Activated CD4-positive, alpha-beta T cell treated with anti-CD3 and anti-CD28 coated beads, Interleukin-10, Interleukin-2, amounts not matched to agents 100 ng/mL and 50 ng/mL, durations not matched to agents 16 hours and 8 hours (primary cell): Measurements from ENCODE around the gene HMOX2.

Experiments used
- DNase-seq: peaks from one replicate; pipeline ENCODE4 v3.0.0-alpha.2; 2020

Gene HMOX2

DNA sequence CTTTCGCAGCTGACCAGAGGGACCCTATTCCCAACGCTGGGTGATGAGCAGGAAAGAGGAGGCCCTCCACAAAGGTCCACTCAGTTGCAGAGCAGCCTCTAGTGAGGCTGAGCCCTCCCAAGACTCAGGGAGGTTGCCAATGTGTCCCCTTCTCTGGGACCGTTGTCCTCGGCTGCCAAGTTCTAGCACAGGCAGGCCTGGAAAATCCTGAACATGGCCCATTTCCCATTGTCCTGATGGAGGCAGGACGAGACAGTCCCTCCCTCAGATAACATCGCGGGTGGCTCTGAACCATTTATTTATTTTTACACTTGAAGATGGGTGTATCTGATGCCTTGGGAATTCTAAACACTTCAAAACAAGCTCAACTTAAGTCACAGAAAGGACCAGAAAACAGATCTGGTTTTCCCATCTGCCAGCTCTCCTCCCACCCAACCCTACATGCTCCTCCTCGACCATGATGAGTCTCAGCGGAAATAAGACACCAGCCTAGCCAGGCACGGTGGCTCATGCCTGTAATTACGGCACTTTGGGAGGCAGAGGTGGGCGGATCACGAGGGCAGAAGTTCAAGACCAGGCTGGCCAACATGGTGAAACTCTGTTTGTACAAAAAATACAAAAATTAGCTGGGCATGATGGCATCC lies 49.6 kb downstream of the HMOX2 start:
- no peak for DNase-seq

DNA sequence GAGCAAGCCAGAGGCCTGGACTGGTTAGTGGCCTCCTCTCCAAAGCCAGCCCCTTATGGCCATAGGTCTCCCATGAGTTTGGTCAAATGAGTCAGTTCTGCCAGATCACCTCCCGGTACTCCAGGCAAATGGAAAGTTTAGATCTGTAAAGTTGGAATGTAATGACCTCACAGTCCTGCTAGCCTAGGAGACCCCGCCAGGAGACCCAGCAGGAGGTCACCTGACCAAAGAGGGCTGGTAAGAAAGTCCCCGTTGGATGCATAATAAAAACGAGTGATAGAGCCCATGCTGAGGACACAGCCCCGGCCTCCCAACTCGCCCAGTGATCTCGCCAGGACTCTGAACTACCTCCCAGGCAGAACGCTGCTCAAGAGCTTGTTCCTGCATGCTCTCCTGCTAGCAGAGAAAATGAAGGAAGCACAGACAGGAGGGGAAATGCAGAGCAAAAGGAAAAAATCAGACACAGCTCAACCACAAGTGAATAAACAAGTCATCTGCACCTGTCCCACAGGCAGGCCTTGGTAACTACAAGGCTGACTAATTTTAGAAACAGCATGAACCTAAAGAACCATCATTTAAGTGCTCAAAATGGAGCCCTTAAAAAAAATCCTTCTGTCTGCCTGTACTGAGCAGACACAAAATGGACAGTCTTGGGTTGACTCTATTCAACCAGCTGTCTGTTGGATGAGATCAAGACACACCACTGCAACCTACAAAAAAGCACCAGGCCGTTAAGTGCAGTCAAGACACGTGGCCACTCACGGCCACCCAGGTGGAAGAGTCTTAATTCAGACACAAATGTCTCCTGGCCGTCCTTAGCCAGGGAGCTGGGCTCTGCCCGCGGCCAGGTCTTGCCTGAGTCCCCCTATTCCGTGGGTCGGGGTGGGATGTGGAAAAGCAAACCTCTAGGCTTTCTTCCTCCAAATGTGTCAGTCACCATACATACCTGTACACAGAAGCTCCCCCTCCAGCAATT lies 53.2 kb downstream of the HMOX2 start:
- DNase-seq = peak; percentile 66

DNA sequence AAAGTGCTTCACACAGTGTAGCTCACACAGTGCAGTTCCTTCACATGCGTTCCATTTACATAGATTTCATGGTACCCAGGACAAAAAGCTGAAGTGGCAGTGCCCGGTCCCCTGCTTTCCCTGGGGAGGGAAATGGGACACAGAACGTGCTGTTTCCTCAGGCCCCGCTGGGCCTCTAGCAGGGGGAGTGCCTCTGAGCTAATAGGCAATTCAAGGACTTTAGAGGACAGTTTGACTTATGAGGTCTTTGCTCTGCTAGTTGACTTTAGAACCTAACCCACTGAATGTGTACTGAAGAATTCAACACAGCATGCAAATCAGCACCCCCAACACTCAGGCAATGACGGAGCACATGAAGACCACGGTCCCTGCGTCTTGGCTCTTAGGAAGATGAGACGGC lies 55.6 kb downstream of the HMOX2 start:
- no peak for DNase-seq

DNA sequence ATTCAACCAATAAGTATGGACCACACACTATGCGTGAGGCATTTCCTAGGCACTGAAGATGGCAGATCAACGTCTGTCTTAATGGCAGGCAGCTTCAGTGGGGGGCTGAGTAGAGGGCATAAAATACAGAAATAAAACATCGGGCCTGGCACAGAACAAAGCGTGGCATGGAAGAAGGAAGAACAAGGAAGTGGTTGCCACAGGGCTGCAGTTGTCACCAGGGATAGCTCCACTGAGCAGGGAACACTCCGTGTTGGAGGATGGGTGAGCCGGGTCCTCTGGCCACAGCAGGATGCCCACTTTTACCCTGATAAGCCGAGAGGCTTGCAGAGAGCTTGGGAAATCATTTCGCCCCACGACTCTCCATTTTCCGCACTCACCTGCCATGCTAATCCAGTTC lies 56.0 kb downstream of the HMOX2 start:
- no peak for DNase-seq

DNA sequence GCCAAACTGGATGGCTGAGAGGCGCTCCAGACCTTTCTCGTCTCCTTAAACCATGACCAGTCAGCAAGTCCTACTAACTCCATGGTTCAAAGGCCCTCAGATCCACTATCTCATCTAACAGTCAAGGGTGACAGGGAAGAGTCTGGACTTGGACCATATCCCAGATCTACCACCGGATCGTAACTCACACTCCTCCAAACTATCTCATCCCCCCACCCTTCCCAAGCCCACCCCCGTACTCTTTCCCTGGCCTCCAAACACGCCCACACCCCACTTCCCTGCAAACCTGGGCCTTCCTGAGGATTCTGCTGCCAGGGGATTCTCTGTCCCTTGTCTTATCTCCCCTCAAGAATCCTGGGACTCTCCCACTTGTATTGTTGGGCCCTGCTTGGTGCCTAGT lies 57.3 kb downstream of the HMOX2 start:
- DNase-seq = no peak

DNA sequence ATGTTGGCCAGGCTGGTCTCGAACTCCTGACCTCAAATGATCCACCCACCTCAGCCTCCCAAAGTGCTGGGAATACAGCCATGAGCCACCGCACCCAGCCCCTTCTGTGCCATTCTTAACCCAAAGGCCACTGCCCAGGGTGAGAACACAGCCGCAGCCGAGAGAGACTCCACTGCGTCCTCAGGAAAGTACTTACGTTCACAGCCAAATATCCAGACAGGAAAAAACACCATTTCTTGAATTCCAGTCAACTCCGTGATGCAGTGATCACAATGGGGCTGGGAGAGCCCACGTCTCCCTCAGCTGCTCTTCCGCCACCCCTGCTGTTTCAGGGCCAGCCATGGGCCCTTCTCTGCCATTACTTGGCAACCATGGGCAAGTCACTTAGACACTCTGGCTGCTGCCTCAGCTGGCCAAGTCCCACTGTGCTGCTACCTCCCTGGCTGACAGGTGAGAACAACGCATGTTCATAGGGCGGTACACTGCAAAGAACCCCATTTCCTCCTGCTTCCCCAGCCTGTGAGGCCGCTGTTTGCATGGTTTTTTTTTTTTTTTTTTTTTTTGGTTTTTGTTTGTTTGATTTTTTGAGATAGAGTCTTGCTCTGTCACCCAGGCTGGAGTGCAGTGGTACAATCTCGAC lies 58.1 kb downstream of the HMOX2 start:
- DNase-seq = no peak

DNA sequence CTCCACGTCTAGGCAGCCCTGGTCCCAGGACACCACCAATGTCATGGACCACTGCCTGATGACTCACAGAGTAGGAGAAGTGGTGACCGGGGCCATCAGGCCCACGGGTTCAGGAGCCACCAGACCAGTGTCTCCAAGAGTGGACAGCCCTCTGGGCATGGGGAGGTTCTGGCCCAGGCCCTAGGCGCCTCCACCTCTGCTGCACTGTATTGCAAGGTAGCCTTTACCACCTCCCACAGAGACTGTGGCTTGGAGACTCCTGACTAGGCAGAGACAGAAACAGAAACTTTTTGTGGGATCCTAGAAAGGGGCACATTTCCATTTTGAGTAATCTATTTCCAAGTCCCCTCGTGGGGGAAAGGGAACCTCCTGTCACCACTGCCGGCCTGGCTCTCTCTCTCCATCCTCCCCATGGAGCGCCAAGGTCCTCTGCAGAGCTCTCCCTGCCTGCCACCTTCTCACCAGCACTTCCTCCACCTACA lies 59.5 kb downstream of the HMOX2 start:
- DNase-seq = peak; percentile 57

DNA sequence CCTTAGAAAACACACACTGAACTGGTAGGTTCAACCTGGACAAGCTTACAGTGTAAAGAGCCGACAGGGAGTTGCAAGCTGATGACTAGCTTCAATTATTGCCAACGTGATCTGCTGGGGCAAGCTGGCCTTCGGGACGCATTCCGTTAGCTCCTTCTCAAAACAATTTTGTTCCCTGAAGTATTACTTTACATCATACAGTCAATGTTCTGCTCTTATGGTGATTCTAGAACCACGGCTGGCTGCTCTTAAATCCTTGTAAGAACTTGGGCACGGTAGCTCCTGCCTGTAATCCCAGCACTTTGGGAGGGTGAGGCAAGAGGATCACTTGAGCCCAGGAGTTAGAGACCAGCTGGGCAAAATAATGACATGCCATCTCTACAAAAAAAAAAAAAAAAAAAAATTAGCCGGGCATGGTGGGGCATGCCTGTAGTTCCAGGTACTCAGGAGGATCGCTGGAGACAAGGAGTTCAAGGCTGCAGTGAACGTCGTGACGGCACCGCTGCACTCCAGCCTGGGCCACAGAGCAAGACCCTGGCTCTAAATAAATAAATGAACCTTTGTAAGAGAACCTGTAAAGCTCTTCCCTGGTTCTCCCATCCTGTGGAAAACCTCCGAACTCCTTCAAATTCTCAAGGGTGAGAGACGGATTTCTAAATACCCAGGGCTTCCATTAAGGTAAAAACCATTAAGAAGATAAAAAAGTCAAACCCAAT lies 60.4 kb downstream of the HMOX2 start:
- DNase-seq = no peak

DNA sequence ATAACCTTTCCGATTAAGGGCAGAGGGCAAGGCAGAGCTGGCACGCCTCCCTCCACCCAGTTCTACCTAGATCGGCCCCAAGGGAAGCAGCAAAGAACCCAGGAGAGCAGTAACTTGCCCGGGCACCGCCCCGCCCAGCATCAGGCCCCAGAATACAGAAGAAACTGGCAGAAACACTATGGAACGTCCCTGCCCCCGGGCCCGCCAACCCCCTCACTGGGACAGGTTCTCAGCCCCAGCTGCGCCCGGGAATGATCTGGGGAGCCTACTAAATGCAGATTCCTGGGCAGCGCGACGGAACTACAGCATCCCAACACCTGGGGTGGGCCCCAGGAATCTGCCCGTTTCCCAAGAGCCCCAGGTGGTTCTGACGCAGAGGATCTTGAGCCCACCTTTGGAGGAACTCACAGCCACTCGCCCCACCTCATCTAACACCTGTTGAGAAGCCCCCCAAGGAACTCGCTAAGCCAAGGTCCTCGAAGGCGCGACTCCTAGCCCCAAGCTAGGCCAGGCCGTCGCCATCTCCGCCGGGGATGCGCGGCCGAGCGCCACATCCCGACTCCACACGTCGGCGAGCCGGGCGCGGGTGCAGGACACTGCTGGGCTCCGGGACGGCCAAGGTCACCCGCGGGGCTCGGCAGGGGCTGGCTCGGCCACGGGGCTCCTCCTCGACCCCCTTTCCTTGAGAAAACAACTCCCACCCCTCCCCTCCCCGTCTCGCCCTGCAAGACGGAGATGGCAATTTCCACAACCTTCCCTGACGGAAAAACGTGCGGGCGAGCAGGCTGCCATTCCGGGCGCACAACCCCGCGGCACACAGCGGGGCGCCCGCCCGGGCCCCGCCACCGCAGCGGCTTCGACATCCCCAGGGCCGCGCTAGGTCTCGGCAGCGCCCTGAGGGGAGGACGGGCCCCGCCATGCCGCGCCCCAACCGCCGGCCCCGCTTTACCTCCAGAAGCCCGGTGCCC lies 61.5 kb downstream of the HMOX2 start:
- no peak for DNase-seq

DNA sequence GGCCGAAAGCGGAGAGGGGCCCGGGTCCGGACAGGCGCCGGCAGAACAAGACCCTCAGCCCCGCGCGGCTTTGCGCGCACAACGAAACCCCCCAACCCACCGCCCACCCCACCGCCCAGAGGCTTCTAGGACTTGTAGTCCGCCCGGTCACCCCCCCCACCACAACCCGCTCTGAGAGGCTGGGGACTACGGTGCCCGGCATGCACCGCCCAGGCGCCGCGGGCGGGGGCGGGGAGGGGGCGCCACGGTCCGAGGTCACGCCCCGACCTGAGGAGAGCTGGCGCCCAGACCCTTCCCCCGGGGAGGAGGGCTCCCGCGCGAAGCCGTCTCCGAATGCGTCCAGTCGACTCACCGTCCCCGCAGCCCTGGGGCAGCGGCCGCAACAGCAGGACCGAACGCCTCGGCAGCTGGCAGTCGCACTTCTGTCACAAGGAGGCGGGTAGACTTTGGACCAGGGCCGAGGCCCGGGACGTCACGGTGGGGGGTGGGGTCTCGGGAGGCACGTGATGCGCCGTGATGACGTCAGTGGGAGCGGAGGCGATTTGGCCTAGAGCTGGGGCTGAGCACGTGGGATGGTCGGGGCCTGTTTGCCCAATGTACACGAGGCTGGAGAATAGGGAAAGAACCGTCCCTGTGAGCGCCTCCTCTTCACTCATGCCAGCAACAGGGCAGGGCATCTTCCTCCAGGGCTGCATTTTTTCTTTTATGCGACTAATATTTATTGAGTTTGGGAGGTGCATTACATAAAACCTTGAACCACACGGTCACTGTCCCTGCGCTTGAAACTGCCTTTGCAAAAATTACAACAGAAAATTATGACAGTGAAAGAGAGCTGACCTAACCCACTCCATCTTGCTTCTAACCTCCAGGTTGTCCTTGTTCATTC lies 62.4 kb downstream of the HMOX2 start, which contains the start of gene CDIP1:
Gene CDIP1 (minus strand): TSS at position 424 of the 886 bp plus-strand sequence. CDS start 24,643 bp downstream, outside the sequence.
- DNase-seq = peak; percentile 97

DNA sequence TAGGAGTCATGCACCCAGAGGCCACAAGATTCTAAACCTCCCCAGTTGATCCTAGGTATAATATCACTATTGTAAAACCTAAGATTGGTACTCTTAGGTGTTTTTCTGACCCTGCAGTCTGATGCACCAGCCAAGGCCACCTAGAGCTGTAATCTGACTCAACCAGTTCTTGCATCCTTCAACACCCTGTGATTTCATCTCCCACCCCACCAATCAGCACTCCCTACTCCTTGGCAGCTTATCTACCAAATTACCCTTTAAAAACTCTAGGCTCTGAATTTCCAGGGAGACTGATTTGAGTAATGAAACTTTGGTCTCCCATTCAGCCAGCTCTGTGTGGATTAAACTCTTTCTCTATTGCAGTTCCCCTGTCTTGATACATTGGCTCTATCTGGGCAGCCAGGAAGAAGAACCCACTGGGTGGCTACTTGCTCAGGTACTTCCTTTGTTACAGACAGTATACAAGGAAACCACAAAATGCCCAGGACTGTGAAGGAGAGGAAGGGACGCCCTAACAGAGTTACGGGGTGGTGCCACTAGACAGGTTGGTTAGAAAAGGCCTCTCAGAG lies 63.6 kb downstream of the HMOX2 start:
- DNase-seq = no peak

DNA sequence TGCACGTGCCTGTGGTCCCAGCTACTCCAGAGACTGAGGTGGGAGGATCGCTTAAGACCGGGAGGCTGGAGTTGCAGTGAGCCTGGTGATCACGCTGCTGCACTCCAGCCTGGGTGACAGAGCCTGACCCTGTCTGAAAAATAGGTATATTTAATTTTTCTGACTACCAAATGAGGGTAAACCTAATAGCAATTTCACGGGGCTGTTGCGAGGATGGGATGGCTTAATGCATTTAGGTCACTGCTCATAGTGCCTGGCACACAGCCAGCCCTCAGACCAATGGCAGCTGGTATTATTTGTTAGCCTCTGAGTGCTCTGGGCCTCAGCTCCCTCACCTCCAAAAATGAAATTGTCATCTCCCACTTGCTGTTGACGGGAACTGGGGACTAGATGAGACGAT lies 68.3 kb downstream of the HMOX2 start:
- no peak for DNase-seq

DNA sequence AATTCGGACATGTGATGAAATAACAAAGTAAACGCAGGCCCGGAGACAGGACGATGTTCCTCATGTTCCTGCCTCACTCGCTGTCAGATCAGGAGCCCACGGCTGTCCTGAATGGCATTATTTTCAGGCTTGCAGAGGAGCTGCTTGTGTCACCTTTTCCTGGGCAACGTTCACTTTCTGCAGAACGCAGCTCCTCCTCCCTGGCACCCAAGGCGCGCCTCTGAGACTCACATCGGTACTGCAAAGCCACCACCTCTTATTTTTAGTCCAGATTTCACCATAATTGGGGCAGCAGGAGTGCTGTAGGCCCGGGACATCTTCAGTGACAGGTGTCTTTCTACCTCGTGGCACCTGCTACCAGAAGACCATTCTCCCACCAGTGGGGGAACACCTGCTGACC lies 71.9 kb downstream of the HMOX2 start:
- DNase-seq = no peak

DNA sequence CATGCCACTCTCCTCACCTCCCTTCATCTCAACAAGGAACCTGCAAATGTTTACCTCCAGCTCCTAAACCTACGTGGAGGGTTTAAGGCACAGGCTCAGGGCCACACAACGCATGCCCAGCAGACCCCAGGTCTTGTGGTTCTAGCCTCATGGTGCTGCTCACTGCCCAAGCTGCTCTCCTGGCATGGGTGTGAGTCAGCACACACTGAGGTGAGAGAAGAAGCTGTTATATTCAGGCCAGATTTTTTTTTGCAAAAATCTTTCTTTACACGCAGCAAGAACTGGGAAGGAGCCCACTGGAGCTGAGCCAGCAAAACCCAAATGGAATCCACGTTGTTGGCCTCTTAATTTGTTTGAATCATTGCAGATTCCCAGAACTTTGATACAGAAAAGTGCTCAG lies 74.4 kb downstream of the HMOX2 start:
- DNase-seq = no peak

DNA sequence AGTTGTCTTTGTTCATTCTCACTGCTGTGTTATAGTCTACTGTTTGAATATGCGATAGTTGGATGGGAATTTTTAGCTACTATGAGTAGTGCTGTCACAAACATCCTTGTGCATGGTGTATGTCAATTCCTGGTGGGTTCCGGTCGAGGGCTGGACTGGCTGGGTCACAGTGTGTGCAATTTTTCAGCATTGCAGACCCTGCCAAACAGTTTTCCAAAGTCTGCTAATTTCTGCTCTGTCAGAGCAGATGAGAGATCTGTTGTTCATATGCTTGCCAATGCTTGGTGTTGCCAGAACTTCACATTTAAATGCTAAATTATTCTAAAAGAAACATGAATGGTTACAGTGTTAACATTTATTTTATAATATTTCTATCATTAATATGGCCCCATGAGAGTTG lies 76.3 kb downstream of the HMOX2 start:
- no peak for DNase-seq

DNA sequence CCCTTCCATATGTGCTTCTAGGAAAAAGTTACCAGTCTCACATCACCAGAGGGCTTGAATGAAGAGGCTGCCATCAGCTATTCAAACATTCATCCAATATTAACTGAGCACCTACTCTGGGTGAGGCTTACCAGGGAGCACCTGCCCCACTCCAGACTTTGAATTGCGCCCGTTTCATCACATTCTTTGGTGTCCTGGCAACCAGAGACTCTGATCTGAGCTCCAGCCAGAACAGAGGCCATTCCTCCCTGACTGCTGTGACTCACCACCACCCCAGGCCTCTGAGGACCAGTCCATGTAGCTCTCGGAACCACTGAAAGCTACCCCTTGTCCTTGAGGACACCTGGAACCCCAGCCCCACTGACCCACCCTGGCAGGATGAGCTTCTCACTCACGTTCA lies 79.9 kb downstream of the HMOX2 start, which contains the start of gene C16orf96:
Gene C16orf96 (plus strand): TSS at position 229 of the 400 bp plus-strand sequence. CDS start 150 bp downstream, at position 379.
- no peak for DNase-seq

DNA sequence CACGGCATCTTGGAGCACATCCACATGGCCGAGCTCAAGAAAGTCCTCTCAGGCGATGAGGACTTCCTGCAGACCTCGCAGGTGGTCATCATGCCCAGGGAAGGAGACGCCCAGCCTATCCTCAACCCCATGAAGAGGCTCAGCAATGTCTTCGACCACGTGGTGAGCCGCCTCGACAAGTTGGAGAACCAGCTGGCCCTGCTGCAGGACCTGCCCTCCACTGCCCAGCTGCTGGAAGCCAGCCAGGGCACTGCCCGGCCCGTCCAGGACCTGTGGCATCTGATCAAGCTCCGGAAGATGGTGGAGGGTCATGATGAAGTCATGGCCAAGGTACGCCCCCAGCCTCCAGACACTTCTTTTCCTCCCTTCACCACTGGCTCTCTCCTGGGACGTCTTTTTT lies 80.4 kb downstream of the HMOX2 start:
- DNase-seq = no peak

DNA sequence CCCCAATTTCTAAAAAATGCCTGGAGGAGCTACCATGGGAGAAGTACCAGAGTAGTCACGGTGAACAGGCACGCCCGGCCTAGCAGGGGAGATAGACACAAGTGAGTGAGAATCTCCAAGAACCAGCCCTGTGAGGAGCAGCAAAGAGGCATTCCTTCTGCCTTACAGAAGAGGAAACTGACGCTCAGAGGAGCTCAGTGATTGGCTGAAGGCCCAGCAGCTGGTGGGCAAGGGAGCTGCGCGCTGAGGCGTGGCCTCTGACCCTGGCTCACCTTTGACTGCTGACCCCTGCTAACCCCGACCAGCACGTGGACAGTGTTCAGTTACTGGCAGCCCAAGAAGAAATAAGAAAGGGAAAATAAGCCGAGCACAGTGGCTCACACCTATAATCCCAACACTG lies 81.8 kb downstream of the HMOX2 start:
- no peak for DNase-seq
